Measurements from ENCODE around the gene RIN1. TPM values are rescaled to one million over a fixed set of nuclear protein-coding genes. Genes with fewer than 3 reads are reported as not detected.

The RIN1 gene
- total RNA-seq, 2 experiments from 2014 or later, result 3.0 to 5.7 TPM

DNA sequence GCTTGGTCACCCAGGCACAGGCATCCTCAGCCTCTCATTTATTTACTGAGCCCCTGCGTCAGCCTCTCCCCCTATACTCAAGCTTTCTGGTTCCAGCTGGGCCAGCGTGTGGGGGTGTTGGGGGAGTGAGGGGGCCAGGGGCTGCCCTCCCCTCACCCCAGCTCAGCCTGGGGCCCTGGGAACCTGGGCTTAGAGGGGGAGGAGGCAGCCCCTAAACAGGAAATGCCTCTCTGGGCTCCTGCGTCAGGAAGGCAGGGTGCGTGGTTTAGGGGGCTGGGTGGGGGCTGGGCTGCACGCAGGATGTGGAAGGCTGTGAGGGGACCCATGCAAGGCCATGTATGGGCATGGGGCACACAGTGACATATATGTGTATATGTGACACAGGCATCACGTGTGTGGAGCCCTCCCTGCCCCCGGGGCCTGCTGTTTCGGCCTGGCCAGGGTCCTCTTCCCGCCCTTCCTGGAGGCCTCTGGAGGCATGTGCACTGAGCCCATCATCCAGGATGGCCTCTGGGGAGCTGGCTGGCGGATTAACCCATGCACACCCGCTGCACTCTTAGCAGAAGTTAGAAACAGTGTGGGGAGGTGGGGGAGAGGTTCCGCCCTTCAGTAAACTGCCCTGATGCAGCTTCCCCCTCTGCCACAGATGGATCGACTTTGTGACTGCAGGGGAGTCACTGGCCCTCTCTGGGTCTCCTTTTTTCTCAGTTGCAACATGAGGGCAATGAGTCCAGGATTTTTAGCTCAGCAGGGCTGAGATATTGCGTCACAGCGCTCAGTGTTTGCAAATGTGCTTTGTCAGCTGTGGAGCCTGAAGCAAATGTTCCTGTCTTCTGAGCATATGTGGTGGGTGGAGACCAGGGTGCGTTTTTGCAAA, 18.3 kb downstream of the RIN1 start:
- peak; percentile 71 for ATAC-seq (ENCODE audit: low read depth)

DNA sequence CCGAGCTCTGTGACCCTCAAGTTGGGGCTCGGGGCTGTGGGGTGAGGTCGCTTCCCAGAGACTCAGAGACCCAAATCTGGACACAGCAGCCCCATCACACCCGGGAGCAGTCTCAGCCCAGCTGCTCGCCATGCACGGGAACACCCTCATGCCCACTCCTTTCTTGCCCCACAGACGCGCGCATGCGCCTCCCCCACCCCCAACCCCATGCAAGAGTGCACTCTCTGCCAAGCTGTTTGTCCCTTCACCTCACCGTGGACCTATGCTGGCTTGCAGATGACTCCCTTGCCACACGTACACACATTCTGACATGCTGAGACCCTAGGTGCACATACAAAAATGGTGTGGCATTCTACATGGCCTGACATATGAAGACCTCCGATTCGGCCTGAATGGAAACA, 18.9 kb downstream of the RIN1 start:
- peak overlapping the region; percentile 89 for H3K4me3 Mint-ChIP-seq
- peaks cover 5% of the 10 kb centered on the region for H3K9me3 Mint-ChIP-seq
- POLR2A ChIA-PET, result interaction anchor here (0.7 to 7.7 kb wide), 15 partner anchors 9 to 898 kb away, joined by 3 to 215 read pairs (median 6); partner anchors contain the start of genes B4GAT1, BRMS1, EHBP1L1 and RAB1B
- ATAC-seq (ENCODE audit: low read depth) (peak; percentile 12), DNase-seq (no peak)
- peak overlapping the region; percentile 100 for H3K27ac Mint-ChIP-seq
- peaks cover 51% of the 10 kb centered on the region for H3K4me1 Mint-ChIP-seq
- H3K27me3 Mint-ChIP-seq, result no peaks in the 10 kb centered on the region
- peaks cover 19% of the 10 kb centered on the region for H3K36me3 Mint-ChIP-seq

More for the DNA sequence above, 18.3 kb downstream of the RIN1 start:
- Mint-ChIP-seq H3K27ac (peak overlapping the region; percentile 100), H3K4me3 (peak overlapping the region; percentile 89), H3K36me3 (peaks cover 19% of the 10 kb centered on the region), H3K27me3 (no peaks in the 10 kb centered on the region), H3K9me3 (peaks cover 5% of the 10 kb centered on the region), H3K4me1 (peaks cover 51% of the 10 kb centered on the region)
- DNase-seq, result peak; percentile 79
- POLR2A ChIA-PET, result interaction anchor here (1.0 to 7.7 kb wide), 12 partner anchors 8 to 899 kb away, joined by 3 to 215 read pairs (median 9); partner anchors contain the start of genes B4GAT1, BRMS1, RAB1B and RIN1

DNA sequence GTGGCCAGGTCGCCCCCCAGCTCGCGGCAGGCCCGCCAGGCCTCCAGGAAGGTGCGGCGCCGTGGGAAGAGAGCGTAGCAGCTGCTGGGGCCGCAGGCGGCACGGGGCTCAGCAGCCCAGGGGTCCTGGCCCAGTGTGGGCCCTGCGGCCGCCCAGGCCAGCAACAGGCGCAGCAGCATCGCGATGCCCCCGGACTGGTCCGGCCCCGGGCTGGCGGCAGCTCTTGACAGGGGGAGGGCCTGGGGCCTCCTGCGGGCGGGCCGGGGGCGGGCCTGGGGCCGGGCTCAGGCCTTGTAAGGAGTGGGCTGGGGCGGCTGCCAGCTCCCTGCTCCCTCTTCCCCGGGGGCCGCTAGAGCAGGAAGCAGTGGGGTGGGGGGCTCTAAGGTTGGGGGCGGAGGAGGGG, 19.4 kb downstream of the RIN1 start, which contains the start of gene CD248:
Gene CD248 (minus strand): TSS at position 196 of the 403 bp plus-strand sequence. CDS start 17 bp downstream, at position 179.
- ATAC-seq (ENCODE audit: low read depth) (peak; percentile 11), DNase-seq (peak; percentile 79)
- no peaks in the 10 kb centered on the region for H3K27me3 Mint-ChIP-seq
- peaks cover 52% of the 10 kb centered on the region for H3K4me1 Mint-ChIP-seq
- POLR2A ChIA-PET, result interaction anchor here (0.6 to 7.7 kb wide), 16 partner anchors 9 to 898 kb away, joined by 3 to 215 read pairs (median 6); partner anchors contain the start of genes B4GAT1, BRMS1, EHBP1L1 and RAB1B
- H3K9me3 Mint-ChIP-seq, result peaks cover 5% of the 10 kb centered on the region
- H3K36me3 Mint-ChIP-seq, result peaks cover 19% of the 10 kb centered on the region
- peak within 1 kb of the TSS; percentile 92 for H3K4me3 Mint-ChIP-seq
- H3K27ac Mint-ChIP-seq, result peak within 1 kb of the TSS; percentile 100

DNA sequence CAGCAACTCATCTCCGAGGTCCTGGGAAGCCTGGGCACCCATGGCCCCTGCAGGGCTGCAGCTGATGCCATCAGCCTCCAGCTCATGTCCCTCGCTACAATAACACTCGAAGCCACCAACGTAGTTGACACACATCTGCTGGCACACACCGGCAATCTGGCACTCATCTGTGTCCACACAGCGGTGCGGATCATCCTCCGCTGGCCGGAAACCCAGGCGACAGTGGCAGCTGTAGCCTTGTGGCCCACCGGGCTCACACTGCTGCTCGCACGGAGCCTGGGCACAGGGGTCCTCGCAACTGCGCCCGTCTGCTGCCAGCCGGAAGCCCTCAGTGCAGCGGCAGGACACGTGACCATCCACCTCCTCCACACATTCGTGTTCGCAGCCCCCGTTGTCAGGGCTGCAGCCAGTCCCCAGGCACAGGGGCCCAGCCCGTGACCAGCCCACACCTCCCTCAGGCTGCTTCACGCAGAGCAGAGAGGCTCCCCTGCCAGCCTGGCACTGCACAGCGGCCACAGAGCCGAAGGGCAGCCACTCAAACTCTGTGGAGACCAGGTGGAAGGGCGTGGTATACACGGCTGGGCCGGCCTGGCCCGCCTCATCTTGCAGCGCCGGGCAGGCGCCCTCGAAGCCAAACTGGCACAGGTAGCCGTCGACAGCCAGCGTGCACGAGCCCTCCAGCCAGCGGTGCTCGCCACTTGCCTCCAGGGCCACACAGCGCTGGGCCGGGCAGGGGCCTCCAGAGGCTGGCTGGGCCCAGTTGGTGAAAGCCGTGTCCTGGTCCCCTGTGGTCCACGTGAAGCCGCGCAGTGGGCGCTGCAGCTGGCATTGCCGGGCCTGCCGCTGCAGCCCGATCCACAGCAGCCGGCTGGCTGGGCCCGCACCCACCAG, 20.1 kb downstream of the RIN1 start:
- POLR2A ChIA-PET, result interaction anchor here (0.6 to 7.7 kb wide), 17 partner anchors 10 to 891 kb away, joined by 3 to 215 read pairs (median 6); partner anchors contain the start of genes B4GAT1, BRMS1, EHBP1L1 and RAB1B
- H3K9me3 Mint-ChIP-seq, result peaks cover 5% of the 10 kb centered on the region

GRCh38 chr11:66315498-66315885, 20.7 kb downstream of the RIN1 start:
- Mint-ChIP-seq H3K9me3 (peaks cover 5% of the 10 kb centered on the region), H3K27ac (peak overlapping the region; percentile 96), H3K4me3 (peak overlapping the region; percentile 92), H3K4me1 (peaks cover 47% of the 10 kb centered on the region), H3K36me3 (peaks cover 19% of the 10 kb centered on the region), H3K27me3 (no peaks in the 10 kb centered on the region)
- POLR2A ChIA-PET, result interaction anchor here (0.7 to 7.7 kb wide), 5 partner anchors 11 to 29 kb away, joined by 3 to 215 read pairs (median 24); partner anchors contain the start of genes BRMS1, RIN1 and YIF1A
- no peak for ATAC-seq (ENCODE audit: low read depth)
- no peak for DNase-seq

More for the DNA sequence above, 20.1 kb downstream of the RIN1 start:
- DNase-seq (peak; percentile 78), ATAC-seq (ENCODE audit: low read depth) (no peak)
- peaks cover 49% of the 10 kb centered on the region for H3K4me1 Mint-ChIP-seq
- H3K4me3 Mint-ChIP-seq, result peak overlapping the region; percentile 92
- H3K36me3 Mint-ChIP-seq, result peaks cover 19% of the 10 kb centered on the region
- peak overlapping the region; percentile 96 for H3K27ac Mint-ChIP-seq
- no peaks in the 10 kb centered on the region for H3K27me3 Mint-ChIP-seq

DNA sequence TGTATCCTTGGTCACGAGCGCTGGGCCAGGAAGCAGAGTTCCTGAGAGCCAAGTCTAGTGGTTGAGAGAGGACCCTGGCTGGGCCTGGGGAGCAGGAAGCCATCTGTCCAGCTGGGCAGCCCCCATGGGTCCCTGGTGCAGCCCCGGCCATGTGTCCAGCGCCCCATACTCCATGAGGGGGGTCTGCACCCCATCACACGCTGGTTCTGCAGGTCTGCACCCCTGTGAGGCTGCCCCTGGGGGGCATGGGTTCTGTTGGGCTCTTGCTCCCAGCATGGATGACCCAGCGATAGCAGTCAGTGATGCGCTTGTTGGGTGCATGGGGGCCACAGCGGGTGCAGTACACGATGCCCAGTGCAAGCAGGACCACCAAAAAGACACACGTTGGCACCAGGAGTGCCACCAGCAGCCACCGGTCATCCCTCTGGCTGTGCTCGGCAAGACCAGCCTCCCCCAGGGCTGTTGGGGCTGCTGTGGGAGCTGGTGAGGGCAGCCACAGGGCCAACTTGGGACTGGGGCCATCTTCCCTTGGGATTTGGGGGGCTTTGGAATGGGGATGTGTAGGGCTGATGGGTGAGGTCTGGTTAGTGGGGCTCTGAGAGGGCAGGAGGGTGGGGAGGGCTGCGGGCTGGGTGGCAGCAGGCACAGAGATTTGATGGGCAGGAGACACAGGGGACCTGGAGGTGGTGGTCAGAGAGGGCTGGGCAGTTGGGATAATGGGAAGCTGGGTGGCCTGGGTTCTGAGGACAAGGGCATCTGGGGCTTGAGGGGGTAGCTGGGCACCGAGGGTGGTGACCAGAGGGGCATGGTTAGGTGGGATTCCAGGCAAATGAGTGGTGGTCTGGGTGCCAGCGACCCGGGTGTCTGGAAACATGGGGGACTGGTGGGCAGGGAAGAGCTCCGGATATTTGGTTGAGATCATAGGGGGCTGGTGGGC, 21.4 kb downstream of the RIN1 start:
- Mint-ChIP-seq H3K27me3 (no peaks in the 10 kb centered on the region), H3K36me3 (peaks cover 13% of the 10 kb centered on the region), H3K27ac (peak overlapping the region; percentile 96), H3K4me3 (peak overlapping the region; percentile 92), H3K9me3 (no peaks in the 10 kb centered on the region), H3K4me1 (peaks cover 42% of the 10 kb centered on the region)
- no peak for DNase-seq
- ATAC-seq (ENCODE audit: low read depth), result no peak
- POLR2A ChIA-PET, result interaction anchor here (0.8 to 7.7 kb wide), 6 partner anchors 11 to 57 kb away, joined by 4 to 215 read pairs (median 33); partner anchors contain the start of genes RIN1, SLC29A2 and YIF1A

DNA sequence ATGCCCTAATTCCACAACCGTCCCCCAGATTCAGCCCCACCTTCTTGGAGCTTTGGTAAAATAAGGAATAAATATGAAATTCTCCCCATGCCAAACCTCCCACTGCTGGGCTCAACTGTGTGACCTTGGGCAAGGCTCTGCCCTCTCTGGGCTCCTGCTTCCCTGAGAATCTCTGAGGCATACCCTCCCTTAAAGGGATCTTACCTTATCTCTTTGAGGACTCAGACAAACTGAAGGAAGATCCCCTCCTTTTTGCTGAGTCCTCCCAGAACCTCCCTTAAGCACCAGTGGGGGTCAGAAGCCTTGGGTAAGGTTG, 22.1 kb downstream of the RIN1 start:
- Mint-ChIP-seq H3K4me1 (peaks cover 40% of the 10 kb centered on the region), H3K4me3 (peak overlapping the region; percentile 92), H3K36me3 (peaks cover 12% of the 10 kb centered on the region), H3K27ac (peak overlapping the region; percentile 96), H3K9me3 (no peaks in the 10 kb centered on the region), H3K27me3 (no peaks in the 10 kb centered on the region)
- no peak for DNase-seq
- POLR2A ChIA-PET, result interaction anchor here (1.0 to 7.7 kb wide), 6 partner anchors 12 to 166 kb away, joined by 3 to 215 read pairs (median 30); partner anchors contain the start of genes BRMS1, DPP3, RAB1B and RIN1
- ATAC-seq (ENCODE audit: low read depth), result no peak

DNA sequence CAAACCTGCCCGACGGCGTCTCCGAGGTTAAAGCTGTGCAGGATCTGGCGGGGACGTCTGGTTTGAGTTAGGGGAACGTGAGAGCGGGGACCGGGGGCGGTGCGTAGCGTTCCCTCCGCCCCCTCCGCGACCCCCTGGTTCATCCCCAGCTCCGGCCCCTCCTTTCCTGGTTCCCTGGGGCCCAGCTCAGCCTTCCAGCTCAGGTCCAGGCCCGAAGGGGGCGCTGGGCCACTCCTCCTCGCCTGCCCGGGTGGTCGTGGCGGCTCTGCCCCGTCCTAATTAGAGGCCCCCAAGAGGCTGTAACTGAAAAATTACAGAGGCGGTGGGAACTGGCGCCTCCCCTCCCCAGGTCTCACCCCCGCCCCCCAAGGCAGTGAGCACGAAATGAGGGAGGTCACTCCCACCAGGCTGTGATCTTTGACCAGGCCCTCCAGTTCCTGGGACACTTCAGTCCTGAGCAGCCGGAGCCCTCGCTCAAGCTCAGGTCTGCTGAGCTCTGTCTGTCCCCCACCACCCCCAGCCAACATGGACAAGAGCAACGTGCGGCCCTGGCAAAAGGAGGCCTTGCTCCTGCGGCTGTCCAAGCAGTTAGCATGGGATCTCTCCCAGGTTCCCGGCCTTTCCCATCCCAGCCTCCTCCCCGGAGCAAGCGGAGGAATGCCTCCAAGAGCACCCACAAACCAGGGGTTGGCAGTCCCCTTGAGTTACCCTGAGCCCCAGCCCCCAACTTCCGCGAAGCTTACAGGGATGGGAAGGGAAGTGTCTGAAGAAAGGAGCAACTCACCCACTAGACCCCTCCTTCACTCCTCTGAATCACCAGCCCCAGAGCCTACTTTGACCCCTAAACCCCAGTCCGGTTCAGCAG, 22.7 kb downstream of the RIN1 start:
- Mint-ChIP-seq H3K27me3 (no peaks in the 10 kb centered on the region), H3K4me3 (peak overlapping the region; percentile 92), H3K27ac (peak overlapping the region; percentile 96), H3K36me3 (peaks cover 12% of the 10 kb centered on the region), H3K9me3 (no peaks in the 10 kb centered on the region), H3K4me1 (peaks cover 34% of the 10 kb centered on the region)
- POLR2A ChIA-PET, result interaction anchor here (1.0 to 7.7 kb wide), 20 partner anchors 9 to 423 kb away, joined by 3 to 215 read pairs (median 6); partner anchors contain the start of genes B4GAT1, BRMS1, CCDC85B and DPP3
- no peak for DNase-seq
- ATAC-seq (ENCODE audit: low read depth), result no peak

- H3K36me3 Mint-ChIP-seq, result peaks cover 12% of the 10 kb centered on the region
- H3K9me3 Mint-ChIP-seq, result no peaks in the 10 kb centered on the region
- POLR2A ChIA-PET, result interaction anchor here (0.6 to 7.7 kb wide), 22 partner anchors 9 to 422 kb away, joined by 3 to 215 read pairs (median 6); partner anchors contain the start of genes B4GAT1, BRMS1, CCDC85B and PELI3
- DNase-seq (peak; percentile 99), ATAC-seq (ENCODE audit: low read depth) (peak; percentile 70)
- H3K27ac Mint-ChIP-seq, result peak overlapping the region; percentile 96
- peak overlapping the region; percentile 92 for H3K4me3 Mint-ChIP-seq
- peaks cover 27% of the 10 kb centered on the region for H3K4me1 Mint-ChIP-seq
- H3K27me3 Mint-ChIP-seq, result no peaks in the 10 kb centered on the region
These were observed 23.5 kb downstream of the RIN1 start for GRCh38 chr11:66312549-66313320.

DNA sequence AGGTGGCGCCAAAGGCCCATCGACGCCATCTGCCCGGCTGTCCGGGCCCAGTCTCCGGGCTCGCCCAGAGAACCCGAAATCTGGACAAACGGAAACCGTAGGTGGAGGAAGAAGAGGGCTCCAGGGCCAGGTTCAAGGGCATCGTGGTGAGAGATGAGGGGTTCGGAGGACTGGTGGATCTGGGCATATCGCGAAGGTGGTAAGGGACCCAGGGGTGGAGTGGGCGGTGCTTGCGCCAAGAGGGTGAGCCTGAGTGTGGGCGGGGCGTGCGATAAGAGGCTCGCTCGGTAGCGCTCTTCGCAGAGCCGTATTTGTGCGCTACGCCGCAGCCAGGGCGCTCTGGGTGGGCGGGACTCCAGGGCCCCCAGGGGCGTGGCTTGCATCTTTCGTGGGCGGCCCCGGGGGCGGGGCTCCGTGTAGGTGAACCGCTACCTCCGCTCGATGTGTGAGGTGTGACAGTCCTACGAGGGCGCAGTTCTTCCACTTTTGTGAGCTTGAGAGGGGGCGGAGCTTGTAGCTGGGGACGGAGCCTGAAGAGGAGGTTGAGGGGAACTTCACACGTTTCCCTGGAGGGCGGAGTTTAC, 24.2 kb downstream of the RIN1 start:
- Mint-ChIP-seq H3K27ac (peak overlapping the region; percentile 96), H3K36me3 (peaks cover 12% of the 10 kb centered on the region), H3K4me3 (peak overlapping the region; percentile 92), H3K4me1 (peaks cover 22% of the 10 kb centered on the region), H3K27me3 (peaks cover 1% of the 10 kb centered on the region), H3K9me3 (no peaks in the 10 kb centered on the region)
- POLR2A ChIA-PET, result interaction anchor here (0.6 to 7.7 kb wide), 22 partner anchors 10 to 422 kb away, joined by 3 to 215 read pairs (median 6); partner anchors contain the start of genes B4GAT1, BRMS1, CCDC85B and PELI3
- peak; percentile 98 for DNase-seq
- peak; percentile 60 for ATAC-seq (ENCODE audit: low read depth)
